Smooth muscle cell of the coronary artery (primary cell): ENCODE results near the gene EWSR1. TPM values are rescaled to one million over a fixed set of nuclear protein-coding genes. Genes with fewer than 3 reads are reported as not detected.

Source experiments
- total RNA-seq: library from RNA; depleted of rRNA; stranded (reverse); fragments of >200 nt; gene quantifications from 2 replicates; pipeline ENCODE4 v1.2.3, GENCODE V29; 2014; ENCODE audit warnings: low replicate concordance

The EWSR1 gene, protein sequence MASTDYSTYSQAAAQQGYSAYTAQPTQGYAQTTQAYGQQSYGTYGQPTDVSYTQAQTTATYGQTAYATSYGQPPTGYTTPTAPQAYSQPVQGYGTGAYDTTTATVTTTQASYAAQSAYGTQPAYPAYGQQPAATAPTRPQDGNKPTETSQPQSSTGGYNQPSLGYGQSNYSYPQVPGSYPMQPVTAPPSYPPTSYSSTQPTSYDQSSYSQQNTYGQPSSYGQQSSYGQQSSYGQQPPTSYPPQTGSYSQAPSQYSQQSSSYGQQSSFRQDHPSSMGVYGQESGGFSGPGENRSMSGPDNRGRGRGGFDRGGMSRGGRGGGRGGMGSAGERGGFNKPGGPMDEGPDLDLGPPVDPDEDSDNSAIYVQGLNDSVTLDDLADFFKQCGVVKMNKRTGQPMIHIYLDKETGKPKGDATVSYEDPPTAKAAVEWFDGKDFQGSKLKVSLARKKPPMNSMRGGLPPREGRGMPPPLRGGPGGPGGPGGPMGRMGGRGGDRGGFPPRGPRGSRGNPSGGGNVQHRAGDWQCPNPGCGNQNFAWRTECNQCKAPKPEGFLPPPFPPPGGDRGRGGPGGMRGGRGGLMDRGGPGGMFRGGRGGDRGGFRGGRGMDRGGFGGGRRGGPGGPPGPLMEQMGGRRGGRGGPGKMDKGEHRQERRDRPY
- 110 and 151 TPM in 2 replicates for total RNA-seq

DNA sequence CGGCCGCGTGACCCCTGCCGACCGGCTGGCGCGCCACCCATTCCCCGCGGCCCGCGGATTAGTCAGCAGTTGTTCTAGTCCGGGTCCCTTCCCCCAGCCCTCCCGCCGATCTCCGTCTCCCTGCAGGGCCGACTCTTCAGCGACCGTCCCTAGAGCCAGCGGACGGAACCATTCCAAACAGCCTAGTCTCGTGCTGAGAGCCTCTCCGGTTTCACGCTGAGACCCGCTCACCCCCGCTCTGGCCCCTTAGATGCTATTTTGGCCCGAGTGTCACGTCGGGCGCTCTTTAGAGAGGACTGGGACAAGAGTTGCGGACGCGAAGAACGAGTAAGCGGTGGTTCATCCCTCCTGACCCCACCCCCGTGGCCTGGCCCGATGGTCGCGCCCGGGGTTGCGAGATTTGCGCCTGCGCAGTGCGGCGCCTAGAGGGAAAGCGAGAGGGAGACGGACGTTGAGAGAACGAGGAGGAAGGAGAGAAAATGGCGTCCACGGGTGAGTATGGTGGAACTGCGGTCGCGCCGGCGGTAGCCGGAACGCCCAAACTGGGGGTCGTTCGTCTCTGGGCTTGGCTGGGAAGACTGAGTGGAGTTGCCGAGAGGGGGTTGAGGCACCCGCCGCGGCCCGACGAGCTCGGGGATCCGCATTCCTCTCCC, at the start of gene EWSR1, which contains the start of gene RHBDD3:
Gene EWSR1, plus strand, starts transcription at position 411 of the 653 bp plus-strand sequence. Its CDS starts 69 bp downstream, at position 480.
Gene RHBDD3, minus strand, starts transcription at position 124 of the 653 bp plus-strand sequence. CDS start 2,355 bp downstream, outside the sequence.

DNA sequence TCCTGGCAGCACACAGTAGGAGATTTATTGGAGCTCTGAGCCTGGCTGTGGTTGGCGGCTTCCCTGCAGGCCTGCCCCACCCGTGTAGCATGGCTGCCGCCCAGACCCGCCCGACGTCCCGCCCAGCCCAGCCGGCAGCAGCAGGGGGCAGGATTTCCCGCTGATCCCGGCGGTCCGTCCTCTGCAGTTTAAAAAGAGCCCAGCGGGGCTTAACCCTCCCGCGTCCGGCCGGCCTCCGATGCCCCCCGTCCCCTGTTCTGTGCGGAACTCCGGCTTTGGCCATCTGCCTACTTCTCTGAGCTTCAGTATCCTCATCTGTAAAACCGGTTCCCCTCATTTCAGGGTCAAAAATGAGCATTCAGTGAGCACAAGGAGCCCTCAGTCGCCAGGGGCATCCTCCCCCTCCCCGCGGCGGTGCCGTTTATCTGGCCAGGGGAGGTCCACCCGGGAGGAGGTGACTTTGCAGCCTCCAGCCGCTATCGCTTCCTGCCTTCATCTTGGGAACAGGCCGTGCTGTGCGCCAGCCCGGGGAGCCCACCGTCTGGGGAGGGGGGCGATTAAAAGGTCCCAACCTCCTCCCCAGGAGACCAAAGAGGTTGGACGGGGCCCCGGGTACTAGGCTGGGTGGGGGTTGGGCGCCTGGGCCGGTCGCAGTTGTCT, 38.2 kb downstream of the EWSR1 start, which contains the start of gene GAS2L1:
Gene GAS2L1, plus strand, starts transcription at position 476 of the 660 bp plus-strand sequence. CDS start 1,456 bp downstream, outside the sequence.

DNA sequence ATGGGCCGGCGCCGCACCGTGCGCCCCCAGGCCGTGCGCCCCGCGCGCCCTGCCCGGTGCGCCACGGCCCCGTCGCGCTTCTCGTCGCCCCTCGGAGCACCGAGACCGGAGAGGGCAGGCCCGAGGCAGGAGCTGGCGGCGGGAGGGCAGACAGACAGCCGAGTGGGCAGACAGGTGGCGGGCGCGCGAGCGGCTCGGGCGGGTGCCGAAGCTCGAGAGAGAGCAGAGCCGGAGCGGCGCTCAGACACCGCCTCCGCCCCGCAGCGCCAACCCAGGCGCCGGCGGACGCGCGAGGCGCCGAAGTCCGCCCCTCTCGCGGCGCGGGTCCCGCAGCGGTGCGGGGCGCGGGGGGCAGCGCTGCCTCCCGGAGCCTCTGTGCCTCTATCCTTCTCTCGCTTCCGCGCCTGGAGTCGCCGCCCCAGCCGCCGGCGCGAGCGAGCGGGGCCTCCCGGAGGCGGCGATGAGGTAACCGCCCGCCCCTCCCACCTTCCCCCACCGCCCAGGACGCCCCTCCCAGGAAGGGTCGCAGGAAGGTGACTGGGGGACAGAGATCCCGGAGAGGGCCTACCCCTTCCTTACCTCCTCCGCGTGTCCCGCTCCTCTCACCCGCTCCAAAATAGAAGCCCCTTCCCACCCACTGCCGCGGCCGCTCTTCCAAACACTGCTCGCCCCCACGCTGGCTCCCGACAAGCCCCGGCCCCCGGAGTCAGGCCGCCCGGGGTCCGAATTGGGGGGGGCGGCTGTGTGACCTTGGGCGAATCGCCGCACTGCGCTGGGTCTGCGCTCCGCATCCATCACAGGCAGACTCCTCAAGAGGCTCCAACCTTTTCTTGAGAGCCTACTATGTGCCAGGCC, 47.4 kb downstream of the EWSR1 start, which contains the start of gene RASL10A:
Gene RASL10A, minus strand, starts transcription at position 412 of the 855 bp plus-strand sequence. CDS start 451 bp downstream, outside the sequence.

Other genes with a start within 250 kb of the EWSR1 start
- gene C22orf31, start 206.4 kb upstream of the EWSR1 start, total RNA-seq: 0.35 TPM in 1 of 2 replicates, not detected in the other
- gene KREMEN1, start 195.2 kb upstream of the EWSR1 start, total RNA-seq: 0.98 and 8.8 TPM in 2 replicates
- gene EMID1, start 62.4 kb upstream of the EWSR1 start, total RNA-seq: 0.08 and 0.23 TPM in 2 replicates
- 6.8 and 16.2 TPM in 2 replicates for gene RHBDD3, start 287 bp upstream of the EWSR1 start, total RNA-seq
- 5.9 TPM in 2 replicates for gene GAS2L1, start 38.4 kb downstream of the EWSR1 start, total RNA-seq
- gene RASL10A, start 47.4 kb downstream of the EWSR1 start, total RNA-seq: under 0.01 TPM in 1 of 2 replicates, not detected in the other
- gene AP1B1, start 120.3 kb downstream of the EWSR1 start, total RNA-seq: 49.4 and 68.6 TPM in 2 replicates
- not detected in 2 replicates for gene RFPL1, start 170.3 kb downstream of the EWSR1 start, total RNA-seq
- gene NEFH, start 211.9 kb downstream of the EWSR1 start, total RNA-seq: 0.08 and 0.23 TPM in 2 replicates